Ishikawa (cell line): Measurements from ENCODE around the gene ZNF554.

ENCODE experiments used
- CEBPB ChIP-seq: IDR thresholded peaks from 2 replicates; pipeline ENCODE4 v1.6.1; 2012
- CREB1 ChIP-seq: IDR thresholded peaks from 2 replicates; pipeline ENCODE4 v1.6.1; 2012; ENCODE audit warnings: low read depth
- EGR1 ChIP-seq: IDR thresholded peaks from 2 replicates; pipeline ENCODE4 v1.6.1; 2012
- EP300 ChIP-seq: IDR thresholded peaks from 2 replicates; pipeline ENCODE4 v1.6.1; 2012; ENCODE audit warnings: borderline replicate concordance
- FOXM1 ChIP-seq: IDR thresholded peaks from 2 replicates; pipeline ENCODE4 v1.6.1; 2012; ENCODE audit warnings: low read depth, borderline replicate concordance
- NFIC ChIP-seq: IDR thresholded peaks from 2 replicates; pipeline ENCODE4 v1.6.1; 2012
- RAD21 ChIP-seq: IDR thresholded peaks from 2 replicates; pipeline ENCODE4 v1.6.1; 2012; ENCODE audit warnings: low read depth
- TAF1 ChIP-seq: IDR thresholded peaks from 2 replicates; pipeline ENCODE4 v1.6.1; 2012; ENCODE audit warnings: low read depth, mild to moderate bottlenecking
- TCF12 ChIP-seq: IDR thresholded peaks from 2 replicates; pipeline ENCODE4 v1.6.1; 2012; ENCODE audit warnings: low read depth
- TEAD4 ChIP-seq: IDR thresholded peaks from 2 replicates; pipeline ENCODE4 v1.6.1; 2012
- YY1 ChIP-seq: IDR thresholded peaks from 2 replicates; pipeline ENCODE4 v1.6.1; 2012; ENCODE audit warnings: low read depth
- ZBTB7A ChIP-seq: IDR thresholded peaks from 2 replicates; pipeline ENCODE4 v1.6.1; 2012; ENCODE audit warnings: low read depth
- TF ChIP-seq, protein P1 (sequence below): IDR thresholded peaks from 2 replicates; pipeline ENCODE4 v1.6.1; 2012; ENCODE audit warnings: low read depth, mild to moderate bottlenecking
- TF ChIP-seq, protein P2 (sequence below): IDR thresholded peaks from 2 replicates; pipeline ENCODE4 v1.6.1; 2012
- TF ChIP-seq, protein P3 (sequence below): IDR thresholded peaks from 2 replicates; pipeline ENCODE4 v1.6.1; 2012

ZNF554 gene

DNA sequence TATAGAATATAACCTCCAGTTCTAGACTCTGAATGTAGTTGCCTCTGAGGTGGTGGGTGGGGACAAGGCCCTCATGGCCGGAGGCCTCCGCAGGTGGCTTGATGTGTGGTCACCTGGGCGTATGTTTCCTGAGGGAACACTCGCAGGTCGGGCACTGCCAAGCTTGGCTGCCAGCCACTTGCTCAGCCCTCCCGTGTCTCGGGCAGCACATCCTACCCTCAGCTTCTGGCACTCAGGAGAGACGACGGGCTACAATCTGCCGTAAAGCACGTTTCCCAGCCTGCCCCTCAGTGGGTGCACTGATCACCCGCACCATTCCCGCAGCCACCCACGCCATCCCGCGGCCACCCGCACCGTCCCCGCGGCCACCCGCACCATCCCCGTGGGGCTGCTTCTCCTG is 19.2 kb upstream of the ZNF554 start:
- TF ChIP-seq EGR1 (no peak), ZBTB7A (no peak), CREB1 (no peak)

DNA sequence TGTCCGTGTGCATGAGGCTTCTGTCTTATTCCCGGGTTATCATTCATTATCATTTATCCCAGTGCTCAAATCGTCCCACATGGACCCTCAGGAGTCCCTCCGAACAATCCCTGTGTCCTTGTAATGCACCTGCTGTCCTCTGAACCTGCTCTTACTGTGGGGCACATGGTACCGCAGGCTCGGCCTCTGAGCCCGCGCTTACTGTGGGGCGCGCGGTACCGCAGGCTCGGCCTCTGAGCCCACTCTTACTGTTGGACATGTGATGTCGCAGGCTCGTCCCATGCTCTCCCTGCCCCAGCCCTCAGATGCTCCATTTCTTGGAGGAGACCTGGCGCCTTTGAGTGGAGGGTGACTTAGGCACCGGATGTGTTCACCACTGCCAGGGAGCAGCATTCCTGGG is 16.8 kb upstream of the ZNF554 start:
- TF ChIP-seq TEAD4: no peak
- no peak for TF ChIP-seq ZBTB7A
- TF ChIP-seq, protein P1, sequence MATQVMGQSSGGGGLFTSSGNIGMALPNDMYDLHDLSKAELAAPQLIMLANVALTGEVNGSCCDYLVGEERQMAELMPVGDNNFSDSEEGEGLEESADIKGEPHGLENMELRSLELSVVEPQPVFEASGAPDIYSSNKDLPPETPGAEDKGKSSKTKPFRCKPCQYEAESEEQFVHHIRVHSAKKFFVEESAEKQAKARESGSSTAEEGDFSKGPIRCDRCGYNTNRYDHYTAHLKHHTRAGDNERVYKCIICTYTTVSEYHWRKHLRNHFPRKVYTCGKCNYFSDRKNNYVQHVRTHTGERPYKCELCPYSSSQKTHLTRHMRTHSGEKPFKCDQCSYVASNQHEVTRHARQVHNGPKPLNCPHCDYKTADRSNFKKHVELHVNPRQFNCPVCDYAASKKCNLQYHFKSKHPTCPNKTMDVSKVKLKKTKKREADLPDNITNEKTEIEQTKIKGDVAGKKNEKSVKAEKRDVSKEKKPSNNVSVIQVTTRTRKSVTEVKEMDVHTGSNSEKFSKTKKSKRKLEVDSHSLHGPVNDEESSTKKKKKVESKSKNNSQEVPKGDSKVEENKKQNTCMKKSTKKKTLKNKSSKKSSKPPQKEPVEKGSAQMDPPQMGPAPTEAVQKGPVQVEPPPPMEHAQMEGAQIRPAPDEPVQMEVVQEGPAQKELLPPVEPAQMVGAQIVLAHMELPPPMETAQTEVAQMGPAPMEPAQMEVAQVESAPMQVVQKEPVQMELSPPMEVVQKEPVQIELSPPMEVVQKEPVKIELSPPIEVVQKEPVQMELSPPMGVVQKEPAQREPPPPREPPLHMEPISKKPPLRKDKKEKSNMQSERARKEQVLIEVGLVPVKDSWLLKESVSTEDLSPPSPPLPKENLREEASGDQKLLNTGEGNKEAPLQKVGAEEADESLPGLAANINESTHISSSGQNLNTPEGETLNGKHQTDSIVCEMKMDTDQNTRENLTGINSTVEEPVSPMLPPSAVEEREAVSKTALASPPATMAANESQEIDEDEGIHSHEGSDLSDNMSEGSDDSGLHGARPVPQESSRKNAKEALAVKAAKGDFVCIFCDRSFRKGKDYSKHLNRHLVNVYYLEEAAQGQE: no peak
- no peak for TF ChIP-seq FOXM1
- no peak for TF ChIP-seq TCF12
- no peak for TF ChIP-seq EP300

DNA sequence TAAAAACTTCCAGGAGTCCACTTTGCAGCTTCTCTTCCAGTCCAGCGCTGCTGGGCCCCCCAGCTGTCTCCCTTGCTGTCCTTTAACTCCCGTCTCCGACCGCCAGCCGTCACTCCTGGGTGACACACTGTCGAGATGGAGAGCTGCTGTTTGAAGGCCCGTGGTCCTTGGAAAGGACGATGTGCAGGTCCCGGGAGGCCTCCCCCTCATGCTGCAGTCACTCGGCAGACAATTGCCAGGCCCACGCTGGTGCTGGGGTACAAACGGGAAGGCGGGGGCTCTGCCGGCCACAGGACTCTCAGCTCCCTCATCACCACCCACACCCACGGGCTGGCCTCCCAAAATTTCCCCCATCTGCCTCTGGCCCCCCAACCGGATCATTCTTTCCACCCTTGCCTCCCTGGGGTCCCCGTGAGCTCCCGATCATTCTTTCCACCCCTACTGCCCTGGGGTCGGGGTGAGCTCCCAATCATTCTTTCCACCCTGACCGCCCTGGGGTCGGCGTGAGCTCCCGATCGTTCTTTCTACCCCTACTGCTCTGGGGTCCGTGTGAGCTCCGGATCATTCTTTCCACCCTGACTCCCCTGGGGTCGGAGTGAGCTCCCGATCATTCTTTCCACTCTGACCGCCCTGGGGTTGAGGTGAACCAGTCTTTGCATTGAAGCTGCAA is 16.0 kb upstream of the ZNF554 start:
- TF ChIP-seq TCF12 (no peak), NFIC (no peak), FOXM1 (no peak), ZBTB7A (no peak), TEAD4 (no peak), CREB1 (no peak), CEBPB (no peak), TAF1 (no peak)

DNA sequence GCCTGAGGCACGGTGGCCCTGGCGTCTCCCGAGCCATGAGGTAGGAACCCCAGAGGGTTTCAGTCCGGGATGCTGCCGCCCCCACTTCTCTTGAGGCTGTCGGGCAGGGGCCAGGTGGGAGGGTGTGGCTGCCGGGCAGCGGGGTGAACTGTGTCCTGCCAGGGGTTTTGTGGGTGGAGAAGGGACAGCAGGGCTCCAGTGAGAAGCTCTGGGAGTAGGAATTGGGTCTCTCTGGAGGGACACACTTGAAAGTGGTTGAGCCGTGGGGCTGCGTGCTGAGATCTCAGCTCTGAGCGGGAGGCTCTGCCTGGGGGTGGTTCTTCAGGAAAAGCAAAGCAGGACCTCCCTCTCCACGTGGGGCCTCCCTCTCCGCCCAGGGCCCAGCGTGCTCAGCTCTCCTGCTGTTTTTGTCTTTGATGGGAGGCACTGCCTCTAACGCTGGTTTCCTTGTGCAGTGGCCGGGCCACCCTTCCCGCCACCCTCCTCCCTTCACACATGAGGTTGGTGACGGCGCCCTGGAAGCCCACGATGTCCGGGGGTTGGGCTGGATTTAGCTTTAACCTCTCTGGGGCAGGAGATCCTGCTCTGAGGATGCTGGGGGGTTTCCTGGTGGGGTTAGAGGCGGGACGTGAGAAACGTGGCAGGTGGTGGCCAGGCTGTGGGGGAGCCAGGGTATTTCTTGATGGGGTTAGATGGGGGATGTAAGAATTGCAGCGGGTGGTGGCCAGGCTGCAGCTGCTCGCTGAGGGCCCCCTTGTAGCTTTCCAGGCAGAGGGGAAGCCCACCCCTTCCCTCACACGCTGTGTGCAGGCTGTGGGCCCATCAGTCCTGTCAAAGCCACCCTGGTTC is 15.3 kb upstream of the ZNF554 start:
- TF ChIP-seq TCF12 (no peak), TAF1 (no peak), FOXM1 (no peak), CEBPB (no peak), TEAD4 (no peak), EGR1 (no peak)
- TF ChIP-seq, protein P2, sequence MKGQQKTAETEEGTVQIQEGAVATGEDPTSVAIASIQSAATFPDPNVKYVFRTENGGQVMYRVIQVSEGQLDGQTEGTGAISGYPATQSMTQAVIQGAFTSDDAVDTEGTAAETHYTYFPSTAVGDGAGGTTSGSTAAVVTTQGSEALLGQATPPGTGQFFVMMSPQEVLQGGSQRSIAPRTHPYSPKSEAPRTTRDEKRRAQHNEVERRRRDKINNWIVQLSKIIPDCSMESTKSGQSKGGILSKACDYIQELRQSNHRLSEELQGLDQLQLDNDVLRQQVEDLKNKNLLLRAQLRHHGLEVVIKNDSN: no peak
- TF ChIP-seq, protein P3, sequence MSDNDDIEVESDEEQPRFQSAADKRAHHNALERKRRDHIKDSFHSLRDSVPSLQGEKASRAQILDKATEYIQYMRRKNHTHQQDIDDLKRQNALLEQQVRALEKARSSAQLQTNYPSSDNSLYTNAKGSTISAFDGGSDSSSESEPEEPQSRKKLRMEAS: no peak

DNA sequence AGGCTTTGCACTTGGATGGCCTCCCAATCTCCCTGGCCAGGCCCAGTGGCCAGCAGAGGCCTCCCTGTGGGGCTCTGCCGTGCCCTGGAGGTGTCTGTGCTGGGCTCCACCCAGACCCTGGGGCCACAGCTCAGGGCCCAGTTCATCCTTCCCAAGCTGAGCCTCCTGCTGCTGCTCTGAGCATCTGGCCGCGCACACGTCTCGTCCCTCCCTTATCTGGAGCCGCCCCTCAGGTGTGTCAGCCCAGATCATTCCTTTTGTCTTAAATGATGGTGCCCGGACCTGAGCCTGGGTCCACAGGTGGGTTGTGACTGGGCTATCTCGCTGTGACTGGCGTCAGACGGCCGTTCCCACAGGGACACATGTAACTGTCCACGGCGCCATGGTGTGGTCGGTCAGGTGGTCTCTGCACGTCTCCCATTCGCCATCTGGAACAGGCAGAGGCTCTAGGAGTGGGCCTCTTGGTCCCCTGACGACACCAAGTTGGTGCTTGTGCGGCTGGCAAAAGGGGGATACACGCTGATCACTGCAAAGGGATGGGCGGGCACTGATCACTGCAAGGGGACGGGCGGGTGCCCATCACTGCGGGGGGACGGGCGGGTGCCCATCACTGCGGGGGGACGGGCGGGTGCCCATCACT is 14.3 kb upstream of the ZNF554 start:
- TF ChIP-seq, protein P2: no peak
- no peak for TF ChIP-seq CEBPB
- no peak for TF ChIP-seq RAD21
- no peak for TF ChIP-seq EP300
- TF ChIP-seq TEAD4: no peak
- TF ChIP-seq TCF12: no peak

DNA sequence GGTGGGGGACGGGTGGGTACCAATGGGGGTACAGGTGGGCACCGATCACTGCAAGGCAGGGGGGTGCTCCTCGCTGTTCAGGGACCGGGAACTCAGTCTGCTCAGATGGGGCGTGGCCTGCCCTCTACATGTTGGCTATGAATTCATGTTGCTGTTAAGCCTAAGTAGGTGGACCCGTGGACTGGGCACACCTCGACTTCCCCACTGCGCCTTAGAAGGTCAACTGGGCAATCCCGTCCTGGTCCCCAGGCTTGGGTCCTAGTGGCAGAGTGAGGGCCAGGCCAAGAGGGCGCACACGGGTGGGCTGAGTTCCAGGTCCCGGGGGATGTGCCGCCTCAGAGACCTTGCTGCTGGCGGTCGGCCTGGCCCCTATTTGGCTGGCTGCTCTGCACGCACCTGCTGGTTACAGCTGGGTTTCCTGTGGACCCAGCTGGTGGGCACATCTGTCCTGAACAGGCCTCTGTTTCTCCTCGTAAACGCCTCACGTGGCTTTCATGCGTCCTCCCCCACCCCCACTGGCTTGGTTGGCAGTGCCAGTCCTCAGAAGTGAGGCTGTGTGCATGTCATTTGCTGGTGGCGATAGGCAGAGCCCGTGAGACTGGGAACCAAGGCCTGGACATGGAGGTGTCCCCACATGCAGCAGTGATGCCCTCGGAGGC is 13.5 kb upstream of the ZNF554 start:
- TF ChIP-seq NFIC: no peak
- TF ChIP-seq RAD21: no peak
- no peak for TF ChIP-seq YY1
- TF ChIP-seq FOXM1: no peak
- TF ChIP-seq CREB1: no peak
- TF ChIP-seq EP300: no peak
- TF ChIP-seq TCF12: no peak
- TF ChIP-seq, protein P1: no peak
- no peak for TF ChIP-seq EGR1
- no peak for TF ChIP-seq CEBPB
- TF ChIP-seq ZBTB7A: no peak
- TF ChIP-seq TAF1: no peak
- TF ChIP-seq, protein P3: no peak
- TF ChIP-seq, protein P2: no peak
- no peak for TF ChIP-seq TEAD4
